K562 (cell line): ENCODE results near the gene BTBD2. TPM values are rescaled to one million over a fixed set of nuclear protein-coding genes. Genes with fewer than 3 reads are reported as not detected.

ENCODE experiments used
- ATAC-seq: fragments of 200-7000 bp; cut with Tn5 transposase; 3 replicates; pipeline ENCODE4 v1.9.1; 2020; ENCODE audit warnings: moderate library complexity
- BruUV-seq: library from RNA; stranded (reverse); fragments of 400-500 nt; replicated peaks from 2 replicates; lab custom pipeline; 2021; lab: Mats Ljungman, UMichigan
- CTCF ChIA-PET: fragments of 300-600 bp; formaldehyde crosslinking; extraction: SDS; loops from one replicate; lab custom pipeline; 2021; ENCODE audit warnings: low intra/inter-chr PET ratio; lab: Yijun Ruan, JAX
- POLR2A ChIA-PET: fragments of 300-600, 350-650 bp; sonication (Branson Sonifier 250); formaldehyde crosslinking; extraction: SDS; loops from one replicate; lab custom pipeline; 2021; ENCODE audit warnings: antibody characterized with exemption, inconsistent platforms; lab: Yijun Ruan, JAX
- DNase-seq, 4 experiments: peaks; one replicate each; pipeline versions ENCODE4 v3.0.0 to v3.0.0-alpha.2; 2011 to 2018; ENCODE audit warnings: low spot score in 3 of 4, mixed read lengths in 3 of 4; ENCODE audit errors: extremely low read depth in 1 of 4
- FAIRE-seq: peaks from 2 replicates; lab custom pipeline; 2011; peaks lifted over from hg19 to GRCh38; lab: Jason Lieb, UNC
- H2AFZ ChIP-seq: 2 replicates; pipeline ENCODE4 v1.6.0; 2011; ENCODE audit warnings: low read depth, low read length, control low read depth, inconsistent platforms
- H3K27ac ChIP-seq: fragments of 200-600 bp; 3 replicates; pipeline ENCODE4 v1.8.0; 2011; ENCODE audit warnings: low read depth, mild to moderate bottlenecking, control low read depth, inconsistent platforms, low read length, moderate library complexity, mixed read lengths; ENCODE audit errors: extremely low read depth
- H3K27me3 ChIP-seq, 2 experiments: fragments of 300-600 bp in 1 of 2; 2 replicates in 1 of 2; 3 replicates in 1 of 2; pipeline versions ENCODE4 v1.6.0 to v1.8.0; 2011; ENCODE audit warnings: inconsistent platforms in 2 of 2, low read length in 2 of 2, mild to moderate bottlenecking in 1 of 2, mixed read lengths in 1 of 2, moderate library complexity in 1 of 2; ENCODE audit not compliant: control insufficient read depth in 2 of 2, insufficient read depth in 2 of 2
- H3K36me3 ChIP-seq: fragments of 300-600 bp; 3 replicates; pipeline ENCODE4 v1.8.0; 2011; ENCODE audit warnings: mild to moderate bottlenecking, low read length, inconsistent platforms; ENCODE audit not compliant: control insufficient read depth, insufficient read depth
- H3K4me1 ChIP-seq, 2 experiments: fragments of 200-600 bp in 1 of 2; replicated peaks in 1 of 2; 2 replicates in 1 of 2; 3 replicates in 1 of 2; pipeline versions ENCODE4 v1.5.1 to v1.8.0; 2011; ENCODE audit warnings: inconsistent platforms in 2 of 2, low read length in 2 of 2, mild to moderate bottlenecking in 1 of 2, mixed read lengths in 1 of 2, moderate library complexity in 1 of 2; ENCODE audit not compliant: control insufficient read depth in 2 of 2, insufficient read depth in 2 of 2
- H3K4me2 ChIP-seq: 2 replicates; pipeline ENCODE4 v1.6.1; 2011; ENCODE audit warnings: low read length, control low read depth, inconsistent platforms, mixed read lengths; ENCODE audit not compliant: insufficient read depth
- H3K4me3 ChIP-seq: fragments of 200-600 bp; sonication (generic), shearing (Covaris generic); 2 replicates; pipeline ENCODE4 v1.5.1; 2016; ENCODE audit warnings: control low read depth, inconsistent platforms
- H3K79me2 ChIP-seq: fragments of 200-600 bp; 3 replicates; pipeline ENCODE4 v1.8.0; 2011; ENCODE audit warnings: low read length, inconsistent platforms; ENCODE audit not compliant: control insufficient read depth, insufficient read depth
- H3K9ac ChIP-seq, 2 experiments: 2 replicates each; pipeline versions ENCODE4 v1.6.0 to v1.6.1; 2011; ENCODE audit warnings: low read depth in 2 of 2, low read length in 2 of 2, control low read depth in 1 of 2, inconsistent platforms in 1 of 2, mild to moderate bottlenecking in 1 of 2, mixed read lengths in 1 of 2; ENCODE audit not compliant: insufficient read depth in 1 of 2
- H3K9me1 ChIP-seq: one replicate; pipeline ENCODE4 v1.6.0; 2011; ENCODE audit warnings: inconsistent platforms, mild to moderate bottlenecking, low read length, moderate library complexity; ENCODE audit not compliant: control insufficient read depth, insufficient read depth
- H3K9me3 ChIP-seq: replicated peaks from 2 replicates; pipeline ENCODE4 v1.5.1; 2011; ENCODE audit warnings: low read depth, low read length, inconsistent platforms; ENCODE audit not compliant: control insufficient read depth, insufficient read depth
- H4K20me1 ChIP-seq: replicated peaks from 2 replicates; pipeline ENCODE4 v1.6.1; 2011; ENCODE audit warnings: low read length, inconsistent platforms, mixed read lengths; ENCODE audit not compliant: control insufficient read depth, insufficient read depth
- MYNN ChIP-seq, 2 experiments: sonication (generic); formaldehyde crosslinking in 1 of 2; IDR thresholded peaks; 2 replicates each; pipeline versions ENCODE4 v1.5.0 to v1.6.1; 2016 to 2020; ENCODE audit warnings: antibody characterized with exemption in 1 of 2, missing genetic modification reagents in 1 of 2
- POLR2G ChIP-seq: fragments of 200-400 bp; formaldehyde crosslinking; IDR thresholded peaks from 2 replicates; pipeline ENCODE4 v1.6.1; 2017; ENCODE audit warnings: low read depth, mild to moderate bottlenecking, antibody characterized with exemption, low read length, moderate library complexity
- PTRF ChIP-seq: fragments of 450-650 bp; IDR thresholded peaks from 2 replicates; pipeline ENCODE4 v1.6.1; 2016; ENCODE audit warnings: mild to moderate bottlenecking, missing genetic modification characterization, missing compliant biosample characterization
- RAD21 ChIP-seq, 2 experiments: fragments of 250-450 bp in 1 of 2; fragments of 450-650 bp in 1 of 2; sonication (Bioruptor Pico) in 1 of 2; formaldehyde crosslinking in 1 of 2; IDR thresholded peaks in 1 of 2; conservative IDR thresholded peaks in 1 of 2; 2 replicates each; pipeline versions ENCODE4 v1.4.0 to v1.8.0; 2020 to 2022; ENCODE audit warnings: mild to moderate bottlenecking in 2 of 2, moderate library complexity in 1 of 2
- RBFOX2 ChIP-seq: fragments of 200-400 bp; formaldehyde crosslinking; IDR thresholded peaks from 2 replicates; pipeline ENCODE4 v1.6.1; 2017; ENCODE audit warnings: low read depth, mild to moderate bottlenecking, low read length, moderate library complexity
- TEAD4 ChIP-seq, 2 experiments: sonication (generic) in 1 of 2; formaldehyde crosslinking in 1 of 2; IDR thresholded peaks; 2 replicates each; pipeline versions ENCODE4 v1.6.1 to v1.8.0; 2012 to 2022; ENCODE audit warnings: borderline replicate concordance in 1 of 2, inconsistent platforms in 1 of 2, low read length in 1 of 2, mild to moderate bottlenecking in 1 of 2, missing genetic modification reagents in 1 of 2
- ZNF146 ChIP-seq: IDR thresholded peaks from one replicate; pipeline ENCODE4 v1.6.1; 2018; ENCODE audit warnings: missing compliant biosample characterization; ENCODE audit not compliant: unreplicated experiment
- WGBS: fragments of 100-300 bp; shearing (Covaris generic); methylation state at CpG from one replicate; pipeline ENCODE4 v1.1.6; 2016; ENCODE audit warnings: low coverage, mixed read lengths; ENCODE audit not compliant: insufficient coverage; ENCODE audit errors: missing lambda C conversion rate; 5-methylcytosine and 5-hydroxymethylcytosine counted together
- in situ Hi-C: fragments of 300-500 bp; cut with MboI; formaldehyde crosslinking; loops from 4 replicates; pipeline ENCODE4 v1.15.0; 2018; ENCODE audit warnings: inconsistent platforms, mixed read lengths
- intact Hi-C: fragments of 100-400 bp; cut with micrococcal nuclease; formaldehyde crosslinking; loops from 2 replicates; pipeline ENCODE4 v1.14.2; 2022
- polyA plus RNA-seq, 8 experiments: library from polyadenylated mRNA; depleted of rRNA in 4 of 8; stranded (reverse) in 5 of 8; unstranded in 3 of 8; fragments of >200 nt; fragmentation: Nextera tagmentation in 2 of 8; fragmentation: Illumina TruSeq in 1 of 8; extraction: Ambion mirVana in 2 of 8; extraction: Trizol in 1 of 8; gene quantifications; 2 replicates each; pipeline versions ENCODE4 v1.2.1 to v1.2.3, GENCODE V29; 2011 to 2014; ENCODE audit warnings: inconsistent platforms in 1 of 8, missing spikeins in 1 of 8
- total RNA-seq, 7 experiments: library from RNA; depleted of rRNA in 6 of 7; stranded (reverse); fragments of >200 nt in 6 of 7; fragmentation: Illumina TruSeq in 2 of 7; extraction: Trizol in 2 of 7; gene quantifications; 2 replicates each; pipeline versions ENCODE4 v1.2.1 to v1.2.3, GENCODE V29; 2011 to 2021; ENCODE audit warnings: low replicate concordance in 1 of 7
- TF ChIP-seq, protein P1 (sequence below): sonication (generic); formaldehyde crosslinking; IDR thresholded peaks from 2 replicates; pipeline ENCODE4 v1.8.0; 2023; ENCODE audit warnings: missing genetic modification reagents, mild to moderate bottlenecking, borderline replicate concordance

Gene BTBD2
- total and polyA plus RNA-seq, 9 of the 15 experiments (the other 6 are each of a cell fraction or from before 2014, with no cell fraction given) = 0.10 to 15.6 (median 6.9) TPM

DNA sequence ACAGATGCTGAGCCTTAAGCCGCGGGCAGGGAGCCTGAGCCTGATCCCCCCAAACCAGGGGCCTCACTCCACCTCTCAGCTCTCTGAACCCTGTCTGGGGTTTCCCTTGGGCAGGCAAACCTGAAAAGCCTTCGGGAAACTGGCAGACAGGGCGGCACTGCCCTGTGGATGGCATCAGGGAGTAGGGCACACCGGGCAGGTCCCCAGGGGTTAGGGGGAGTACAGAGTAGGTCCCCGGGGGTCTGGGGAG is 25.8 kb upstream of the BTBD2 start (continued):
- TF ChIP-seq, protein P1, sequence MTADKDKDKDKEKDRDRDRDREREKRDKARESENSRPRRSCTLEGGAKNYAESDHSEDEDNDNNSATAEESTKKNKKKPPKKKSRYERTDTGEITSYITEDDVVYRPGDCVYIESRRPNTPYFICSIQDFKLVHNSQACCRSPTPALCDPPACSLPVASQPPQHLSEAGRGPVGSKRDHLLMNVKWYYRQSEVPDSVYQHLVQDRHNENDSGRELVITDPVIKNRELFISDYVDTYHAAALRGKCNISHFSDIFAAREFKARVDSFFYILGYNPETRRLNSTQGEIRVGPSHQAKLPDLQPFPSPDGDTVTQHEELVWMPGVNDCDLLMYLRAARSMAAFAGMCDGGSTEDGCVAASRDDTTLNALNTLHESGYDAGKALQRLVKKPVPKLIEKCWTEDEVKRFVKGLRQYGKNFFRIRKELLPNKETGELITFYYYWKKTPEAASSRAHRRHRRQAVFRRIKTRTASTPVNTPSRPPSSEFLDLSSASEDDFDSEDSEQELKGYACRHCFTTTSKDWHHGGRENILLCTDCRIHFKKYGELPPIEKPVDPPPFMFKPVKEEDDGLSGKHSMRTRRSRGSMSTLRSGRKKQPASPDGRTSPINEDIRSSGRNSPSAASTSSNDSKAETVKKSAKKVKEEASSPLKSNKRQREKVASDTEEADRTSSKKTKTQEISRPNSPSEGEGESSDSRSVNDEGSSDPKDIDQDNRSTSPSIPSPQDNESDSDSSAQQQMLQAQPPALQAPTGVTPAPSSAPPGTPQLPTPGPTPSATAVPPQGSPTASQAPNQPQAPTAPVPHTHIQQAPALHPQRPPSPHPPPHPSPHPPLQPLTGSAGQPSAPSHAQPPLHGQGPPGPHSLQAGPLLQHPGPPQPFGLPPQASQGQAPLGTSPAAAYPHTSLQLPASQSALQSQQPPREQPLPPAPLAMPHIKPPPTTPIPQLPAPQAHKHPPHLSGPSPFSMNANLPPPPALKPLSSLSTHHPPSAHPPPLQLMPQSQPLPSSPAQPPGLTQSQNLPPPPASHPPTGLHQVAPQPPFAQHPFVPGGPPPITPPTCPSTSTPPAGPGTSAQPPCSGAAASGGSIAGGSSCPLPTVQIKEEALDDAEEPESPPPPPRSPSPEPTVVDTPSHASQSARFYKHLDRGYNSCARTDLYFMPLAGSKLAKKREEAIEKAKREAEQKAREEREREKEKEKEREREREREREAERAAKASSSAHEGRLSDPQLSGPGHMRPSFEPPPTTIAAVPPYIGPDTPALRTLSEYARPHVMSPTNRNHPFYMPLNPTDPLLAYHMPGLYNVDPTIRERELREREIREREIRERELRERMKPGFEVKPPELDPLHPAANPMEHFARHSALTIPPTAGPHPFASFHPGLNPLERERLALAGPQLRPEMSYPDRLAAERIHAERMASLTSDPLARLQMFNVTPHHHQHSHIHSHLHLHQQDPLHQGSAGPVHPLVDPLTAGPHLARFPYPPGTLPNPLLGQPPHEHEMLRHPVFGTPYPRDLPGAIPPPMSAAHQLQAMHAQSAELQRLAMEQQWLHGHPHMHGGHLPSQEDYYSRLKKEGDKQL (CRISPR knock-in tag) = no peak
- TF ChIP-seq PTRF (tag) (no peak), ZNF146 (CRISPR knock-in tag) (no peak)

DNA sequence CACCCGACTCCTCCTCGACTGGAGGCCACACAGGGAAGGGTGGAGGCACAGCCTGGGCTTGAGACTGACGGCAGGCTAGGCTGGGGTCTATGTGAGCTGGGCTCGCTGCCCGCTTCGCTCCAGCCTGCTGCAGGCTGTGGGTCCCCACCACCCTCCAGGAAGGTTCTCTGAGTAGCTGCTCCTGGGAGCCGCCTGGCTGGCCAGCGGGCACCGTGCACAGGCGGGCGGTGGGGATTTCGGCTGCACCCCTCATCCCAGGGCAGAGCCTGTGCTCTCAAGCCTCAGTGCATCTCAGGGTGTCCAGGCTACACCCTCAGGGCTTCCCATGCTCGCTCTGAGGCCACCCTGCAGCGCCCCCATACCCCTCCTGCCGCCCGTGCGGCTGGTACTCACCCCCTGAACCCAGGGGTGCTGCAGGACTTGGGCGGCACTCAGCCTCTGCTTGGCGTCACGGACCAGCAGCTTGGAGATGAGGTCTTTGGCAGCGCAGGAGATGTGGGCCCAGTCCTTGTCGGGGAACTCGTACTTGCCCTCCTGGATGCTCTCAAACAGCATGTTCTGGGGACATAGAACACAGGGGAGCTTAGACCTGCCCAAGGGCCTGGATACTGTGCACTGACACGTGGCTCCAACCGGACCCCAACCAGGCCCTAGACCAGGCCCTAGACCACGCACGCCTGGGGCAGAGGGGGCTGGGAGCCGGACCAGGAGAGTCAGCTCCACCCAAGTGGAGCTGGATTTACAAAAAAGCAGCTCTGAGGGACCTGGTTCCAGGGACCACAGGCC is 25.3 kb upstream of the BTBD2 start:
- POLR2A ChIA-PET = interaction anchor here (0.6 to 2.7 kb wide), 7 partner anchors 8 to 110 kb away, joined by 3 to 18 read pairs (median 4); no protein-coding TSS in a partner anchor
- Histone ChIP-seq H3K4me3 (no peak overlapping the region), H3K79me2 (peaks cover 11% of the 10 kb centered on the region), H3K4me2 (no peak overlapping the region), H3K36me3 (peaks cover 77% of the 10 kb centered on the region; the same call in 2 of the 3 replicates), H3K4me1 (peaks cover 18 to 75% of the 10 kb centered on the region in 2 experiments), H3K9ac (peak overlapping the region; percentile 72 to 89; a peak in 3 of 4 replicates), H3K27me3 (no peaks in the 10 kb centered on the region), H3K27ac (peak overlapping the region; percentile 87; the same call in 2 of the 3 replicates), H3K9me3 (no peaks in the 10 kb centered on the region), H2AFZ (no peak overlapping the region), H4K20me1 (peaks cover 20% of the 10 kb centered on the region; the same call in 1 of the 2 replicates), H3K9me1 (no peaks in the 10 kb centered on the region)
- DNase-seq (no peak), FAIRE-seq (no peak), ATAC-seq (no peak)
- WGBS = 94% methylated on average over 15 of the region's 28 CpGs
- intact Hi-C loops (no loop called here), in situ Hi-C loops (no loop called here)
- CTCF ChIA-PET = no interaction called here
- BruUV-seq = no TSS peak
- TF ChIP-seq RBFOX2 (peak; percentile 65), TEAD4 (IDR thresholded peaks at IDR 0.05; ENCODE audit: low read length) (no peak), TEAD4 (CRISPR knock-in tag; IDR thresholded peaks at IDR 0.05; ENCODE audit: borderline replicate concordance) (no peak), MYNN (IDR thresholded peaks at IDR 0.05) (0 out of 2 replicates have a peak, but pooled peaks have one; percentile 5), MYNN (CRISPR knock-in tag; IDR thresholded peaks at IDR 0.05) (no peak), POLR2G (peak; percentile 60), RAD21 (CRISPR knock-in tag; conservative IDR thresholded peaks at IDR 0.05 in 1 of 2, IDR thresholded peaks at IDR 0.05 in 1 of 2) (no peak)
- TF ChIP-seq, all 486 proteins: peak for 3
